Mucosa of stomach (tissue), 1 donor: Measurements from ENCODE around the gene TBC1D16.
"Not testable (repeated sequence)": the region's sequence is repeated elsewhere in the genome, so short reads cannot be mapped to it uniquely, and the experiment has no call there.

Experiments used
- H3K27me3 ChIP-seq: one replicate; pipeline ENCODE4 v1.7.0; 2013; ENCODE audit warnings: mild to moderate bottlenecking, low read length; ENCODE audit not compliant: control insufficient read depth, insufficient read depth
- H3K36me3 ChIP-seq: one replicate; pipeline ENCODE4 v1.7.0; 2013; ENCODE audit warnings: low read length; ENCODE audit not compliant: control insufficient read depth, insufficient read depth
- H3K4me1 ChIP-seq: one replicate; pipeline ENCODE4 v1.7.0; 2013; ENCODE audit warnings: mild to moderate bottlenecking, low read length; ENCODE audit not compliant: control insufficient read depth, insufficient read depth
- H3K4me3 ChIP-seq: one replicate; pipeline ENCODE4 v1.7.0; 2013; ENCODE audit warnings: low read length
- H3K9ac ChIP-seq: one replicate; pipeline ENCODE4 v1.7.0; 2013; ENCODE audit warnings: mild to moderate bottlenecking, low read length, moderate library complexity
- H3K9me3 ChIP-seq: one replicate; pipeline ENCODE4 v1.7.0; 2013; ENCODE audit warnings: mild to moderate bottlenecking, low read length, moderate library complexity; ENCODE audit not compliant: control insufficient read depth
- donor health status: Pancreatic carcinoma.

The TBC1D16 gene

DNA sequence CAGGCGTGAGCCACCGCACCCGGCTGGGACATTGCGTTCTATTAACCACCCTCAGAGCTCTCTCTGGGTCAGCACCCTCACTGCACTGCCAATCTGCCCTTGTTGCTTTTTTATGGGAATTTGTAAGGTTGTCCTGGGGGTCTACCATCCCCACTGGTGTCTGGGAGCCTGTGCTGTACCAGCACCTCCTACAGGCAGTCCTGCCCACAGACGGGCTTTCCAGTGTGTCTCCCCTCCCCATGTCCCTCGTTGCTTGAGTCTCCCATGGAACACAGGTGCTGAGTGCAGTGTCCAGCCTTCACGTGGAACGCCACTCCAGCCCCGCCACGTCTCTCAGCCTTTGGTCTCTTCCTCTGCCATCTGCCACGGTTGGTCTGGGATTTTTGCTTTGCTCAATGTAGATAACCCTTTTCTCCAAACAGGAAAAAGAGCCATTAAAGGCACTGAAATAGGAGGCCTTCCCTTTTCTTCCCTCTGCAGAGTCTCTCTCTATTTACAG, 128.4 kb downstream of the TBC1D16 start:
- no peak overlapping the region for H3K4me3 ChIP-seq
- no peaks in the 10 kb centered on the region for H3K9me3 ChIP-seq
- H3K27me3 ChIP-seq, result no peaks in the 10 kb centered on the region
- no peak overlapping the region for H3K9ac ChIP-seq
- H3K36me3 ChIP-seq, result no peaks in the 10 kb centered on the region
- peaks cover 11% of the 10 kb centered on the region for H3K4me1 ChIP-seq

DNA sequence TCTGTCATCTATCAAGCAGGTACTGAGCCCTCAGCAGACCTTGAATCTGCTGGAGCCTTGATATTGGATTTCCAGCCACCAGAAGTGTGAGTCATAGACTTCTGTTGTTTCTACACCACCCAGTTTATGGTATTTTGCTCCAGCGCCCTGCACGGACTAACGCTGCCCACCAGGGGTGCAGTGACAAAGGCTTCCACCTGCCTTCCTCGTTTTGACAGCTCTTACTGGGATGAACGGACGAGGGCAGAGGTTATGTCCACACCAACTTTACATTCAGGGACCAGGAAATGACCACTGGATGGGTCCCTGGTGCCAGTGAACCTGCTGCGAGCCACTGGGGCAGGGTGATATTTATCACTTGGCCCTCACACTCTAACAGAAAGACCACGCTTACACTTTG, 129.8 kb downstream of the TBC1D16 start:
- Histone ChIP-seq H3K4me3 (no peak overlapping the region), H3K4me1 (peaks cover 11% of the 10 kb centered on the region), H3K36me3 (no peaks in the 10 kb centered on the region), H3K9ac (no peak overlapping the region), H3K27me3 (peaks cover 14% of the 10 kb centered on the region), H3K9me3 (no peaks in the 10 kb centered on the region)

DNA sequence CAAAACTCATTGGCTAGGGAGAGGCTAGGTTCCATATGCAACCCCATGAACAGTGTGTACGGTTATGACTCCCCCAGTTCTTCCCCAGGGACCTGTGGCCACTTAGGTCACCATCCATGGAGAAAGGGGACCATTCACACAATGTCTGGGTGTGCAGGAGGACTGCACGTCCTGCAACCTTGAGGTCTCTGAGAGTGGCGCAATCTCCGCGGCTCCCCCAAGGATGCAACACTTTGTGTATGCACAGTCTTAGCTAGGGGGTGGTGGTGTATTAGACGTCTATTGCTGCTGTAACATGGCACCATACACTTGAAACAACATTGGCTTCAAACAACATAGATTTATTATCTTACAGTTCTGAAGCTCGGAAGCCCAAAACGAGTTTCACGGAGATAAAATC, 130.8 kb downstream of the TBC1D16 start:
- Histone ChIP-seq H3K4me1 (peaks cover 11% of the 10 kb centered on the region), H3K9ac (no peak overlapping the region), H3K36me3 (no peaks in the 10 kb centered on the region), H3K4me3 (no peak overlapping the region), H3K27me3 (peaks cover 14% of the 10 kb centered on the region), H3K9me3 (no peaks in the 10 kb centered on the region)

DNA sequence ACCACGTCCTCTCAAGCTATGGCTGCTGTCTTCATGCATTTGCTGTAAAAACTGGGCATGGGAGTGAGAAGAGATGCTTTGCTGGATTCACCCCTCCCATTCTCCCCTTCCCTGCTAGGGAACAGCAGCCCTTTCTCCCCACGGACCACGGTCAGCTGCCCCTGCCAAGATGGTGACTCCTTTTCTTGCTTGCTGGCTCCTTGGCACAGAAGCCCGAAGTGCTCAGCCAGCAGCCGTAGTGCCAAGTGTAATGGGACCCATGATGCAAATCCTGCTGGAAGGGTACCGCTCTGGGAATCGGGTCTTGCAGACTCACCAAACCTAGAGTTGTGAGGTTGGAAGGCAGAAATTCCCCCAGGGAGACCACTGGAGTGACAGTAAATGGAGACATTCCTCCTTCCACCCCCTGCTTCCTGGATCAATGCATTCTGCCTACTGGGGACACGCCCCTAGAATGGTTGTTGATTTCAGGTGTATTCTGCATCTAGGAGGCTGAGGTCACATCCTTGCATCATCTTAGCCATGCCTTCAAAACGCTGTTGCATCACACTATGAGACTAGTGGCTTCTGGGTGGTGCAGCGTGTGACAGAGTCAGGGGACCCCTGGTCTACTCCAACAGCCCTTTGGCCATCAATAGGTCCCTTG, 133.4 kb downstream of the TBC1D16 start:
- H3K27me3 ChIP-seq, result peaks cover 14% of the 10 kb centered on the region
- H3K4me1 ChIP-seq, result peaks cover 7% of the 10 kb centered on the region
- H3K4me3 ChIP-seq, result no peak overlapping the region
- no peak overlapping the region for H3K9ac ChIP-seq
- H3K36me3 ChIP-seq, result no peaks in the 10 kb centered on the region
- no peaks in the 10 kb centered on the region for H3K9me3 ChIP-seq

DNA sequence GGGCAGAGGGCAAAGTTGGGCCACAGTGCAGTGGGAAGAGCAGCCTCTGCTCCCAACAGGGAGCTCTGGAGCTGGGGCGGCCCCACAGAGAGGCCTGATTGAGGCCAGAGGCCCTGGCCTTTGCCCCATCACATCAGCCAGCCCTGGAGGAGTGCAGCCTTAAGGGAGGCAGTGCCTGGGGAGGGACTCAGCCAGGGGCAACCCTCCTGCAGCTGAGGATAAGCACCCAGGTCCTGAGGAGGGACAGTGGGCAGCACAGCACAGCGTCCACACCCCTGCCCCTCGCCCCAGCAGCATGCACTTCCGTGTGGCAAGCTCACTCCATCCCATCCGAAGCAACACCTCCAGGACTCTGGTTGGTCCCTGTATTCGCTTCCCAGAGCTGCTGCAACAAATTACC, 134.5 kb downstream of the TBC1D16 start:
- peaks cover 14% of the 10 kb centered on the region for H3K27me3 ChIP-seq
- no peak overlapping the region for H3K4me3 ChIP-seq
- H3K36me3 ChIP-seq, result no peaks in the 10 kb centered on the region
- H3K9me3 ChIP-seq, result no peaks in the 10 kb centered on the region
- peaks cover 7% of the 10 kb centered on the region for H3K4me1 ChIP-seq
- H3K9ac ChIP-seq, result no peak overlapping the region

DNA sequence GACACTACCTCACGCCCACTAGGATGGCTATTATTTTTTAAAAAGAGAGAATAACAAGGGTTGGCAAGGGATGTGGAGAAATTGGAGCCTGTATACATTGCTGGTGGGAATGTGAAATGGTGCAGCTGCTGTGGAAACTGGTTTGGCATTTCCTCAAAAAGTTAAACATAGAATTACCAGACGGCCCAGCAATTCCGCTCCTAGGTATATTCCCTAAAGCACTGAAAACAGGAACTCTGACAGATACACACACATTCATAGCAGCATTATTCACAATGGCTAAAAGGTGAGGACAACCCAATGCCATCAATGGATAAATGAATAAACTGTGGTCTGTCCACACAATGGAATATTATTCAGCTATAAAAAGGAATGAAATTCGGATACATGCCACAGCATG, 136.1 kb downstream of the TBC1D16 start:
- Histone ChIP-seq H3K4me3 (no peak overlapping the region), H3K9me3 (no peaks in the 10 kb centered on the region), H3K36me3 (no peaks in the 10 kb centered on the region), H3K27me3 (peaks cover 14% of the 10 kb centered on the region), H3K9ac (no peak overlapping the region), H3K4me1 (peaks cover 7% of the 10 kb centered on the region)

DNA sequence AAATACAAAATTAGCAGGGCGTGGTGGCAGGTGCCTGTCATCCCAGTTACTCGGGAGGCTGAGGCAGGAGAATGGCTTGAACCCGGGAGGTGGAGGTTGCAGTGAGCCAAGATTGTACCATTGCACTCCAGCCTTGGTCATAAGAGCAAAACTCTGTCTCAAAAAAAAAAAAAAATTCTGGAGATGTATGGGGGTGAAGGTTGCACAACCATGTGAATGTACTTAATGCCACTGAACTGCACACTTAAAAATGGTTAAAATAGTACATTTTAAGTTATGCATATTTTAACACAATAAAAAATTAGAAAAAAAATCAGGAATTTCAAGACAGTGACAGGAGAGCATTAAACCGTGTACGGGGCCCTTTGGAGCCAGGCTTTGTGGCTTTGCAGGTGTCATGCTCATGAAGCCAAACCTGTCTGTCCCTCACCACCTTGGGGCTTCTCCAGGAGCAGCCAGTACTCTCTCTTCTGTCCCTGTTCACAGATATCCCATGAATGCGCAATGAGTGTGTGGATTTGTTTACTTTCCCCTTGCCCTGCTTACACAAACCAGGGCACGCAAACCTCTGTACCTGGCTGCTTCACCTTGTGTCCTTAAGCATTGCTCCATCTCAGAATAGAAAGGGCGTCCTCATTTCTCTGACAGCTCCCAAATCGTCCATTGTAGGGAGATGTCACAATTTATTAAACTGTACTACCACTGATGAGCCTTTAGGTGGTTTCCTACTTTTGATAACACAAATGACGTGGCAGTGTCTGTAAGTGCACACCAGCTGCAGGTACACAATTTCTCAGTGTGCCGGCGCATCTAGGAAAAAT, 138.2 kb downstream of the TBC1D16 start:
- Histone ChIP-seq H3K4me3 (no peak overlapping the region), H3K4me1 (peaks cover 15% of the 10 kb centered on the region), H3K36me3 (no peaks in the 10 kb centered on the region), H3K9me3 (no peaks in the 10 kb centered on the region), H3K9ac (no peak overlapping the region), H3K27me3 (peaks cover 14% of the 10 kb centered on the region)

DNA sequence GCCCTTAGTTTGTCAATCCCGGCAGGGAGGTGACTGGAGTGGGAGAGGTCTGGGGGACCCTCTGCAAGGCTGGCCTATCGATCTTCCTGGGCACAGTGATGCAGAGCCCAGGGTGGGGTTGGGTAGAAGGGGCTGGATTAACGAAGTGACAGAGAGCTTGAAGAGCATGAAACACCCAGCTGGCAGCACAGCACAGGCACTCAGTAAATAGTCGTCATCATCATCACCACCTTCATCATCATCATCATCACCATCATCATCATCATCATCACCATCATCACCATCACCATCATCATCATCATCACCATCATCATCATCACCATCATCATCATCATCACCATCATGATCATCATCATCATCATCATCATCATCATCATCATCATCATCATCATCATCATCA, 142.2 kb downstream of the TBC1D16 start:
- not testable (repeated sequence) for H3K4me3 ChIP-seq
- H3K4me1 ChIP-seq, result peaks cover 35% of the 10 kb centered on the region

DNA sequence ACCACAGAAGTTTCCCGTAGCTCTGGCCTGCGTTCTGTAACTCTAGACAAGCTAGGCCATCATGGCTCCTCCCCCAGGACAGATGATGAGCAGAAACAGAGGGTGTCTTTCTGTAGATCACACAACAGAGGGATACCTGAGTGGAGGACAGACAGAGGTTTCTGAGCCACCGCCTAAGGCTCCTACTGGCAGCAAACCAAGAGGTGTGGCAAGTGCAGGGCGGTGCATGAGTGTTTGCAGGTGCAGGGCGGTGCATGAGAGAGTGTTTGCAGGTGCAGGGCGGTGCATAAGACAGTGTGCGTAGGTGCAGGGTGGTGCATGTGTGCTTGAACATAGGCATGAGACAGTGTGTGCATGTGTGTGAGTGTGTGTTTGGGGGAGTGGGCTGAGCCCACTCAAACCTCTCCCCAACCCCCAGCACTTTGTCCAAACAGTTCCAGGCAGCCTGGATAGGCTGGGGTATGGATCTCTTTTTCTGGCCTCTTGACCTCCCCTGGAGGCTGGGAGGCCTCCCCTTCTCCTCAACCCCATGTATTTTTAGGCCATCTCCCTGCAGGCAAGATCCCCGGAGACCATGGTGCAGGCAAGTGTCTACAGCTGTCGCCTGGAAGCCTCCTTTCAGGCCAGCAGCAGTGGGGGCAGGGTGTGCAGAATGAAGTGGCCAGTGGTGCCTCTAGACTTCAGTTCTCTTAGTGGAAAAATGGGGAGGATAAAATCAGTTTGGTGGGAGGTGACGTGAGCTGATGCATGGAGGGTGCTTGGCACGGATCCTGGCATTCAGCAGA, 143.0 kb downstream of the TBC1D16 start:
- Histone ChIP-seq H3K36me3 (no peaks in the 10 kb centered on the region), H3K27me3 (peaks cover 4% of the 10 kb centered on the region), H3K9ac (no peak overlapping the region), H3K9me3 (no peaks in the 10 kb centered on the region), H3K4me1 (peaks cover 32% of the 10 kb centered on the region), H3K4me3 (no peak overlapping the region)

More for the DNA sequence above, 142.2 kb downstream of the TBC1D16 start:
- H3K27me3 ChIP-seq, H3K9ac ChIP-seq, H3K36me3 ChIP-seq, H3K9me3 ChIP-seq: not testable (repeated sequence)

DNA sequence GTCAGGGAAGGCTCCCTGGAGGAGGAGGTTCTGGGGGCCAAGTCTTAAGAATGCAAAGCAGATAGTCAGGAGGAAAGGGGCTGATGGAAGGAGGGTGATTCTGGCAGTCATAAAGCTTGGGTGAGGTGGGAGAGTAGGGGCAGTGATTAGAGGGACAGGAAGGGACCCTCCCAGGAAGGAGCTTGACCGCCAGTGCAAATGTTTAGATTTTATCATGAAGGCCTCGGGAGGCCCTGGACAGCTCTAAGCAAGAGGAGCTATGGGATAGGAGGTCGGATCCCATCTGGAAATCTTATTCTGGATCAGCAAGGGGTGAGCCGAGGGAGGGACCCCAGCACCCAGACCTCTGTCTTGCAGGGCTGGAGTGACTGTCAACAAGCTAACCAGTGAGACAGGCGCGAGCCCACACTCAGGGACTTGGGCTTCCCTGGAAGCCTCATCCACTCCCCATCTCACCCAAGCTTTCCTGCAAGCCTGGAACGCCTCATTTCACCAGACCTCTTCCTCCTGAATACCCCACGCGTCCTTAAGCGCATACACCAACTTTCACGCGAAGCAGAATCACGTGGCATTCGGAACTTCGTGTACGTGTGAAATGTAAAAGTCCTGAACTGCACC, 144.4 kb downstream of the TBC1D16 start:
- H3K9ac ChIP-seq, result no peak overlapping the region
- H3K27me3 ChIP-seq, result peaks cover 10% of the 10 kb centered on the region
- H3K9me3 ChIP-seq, result no peaks in the 10 kb centered on the region
- H3K36me3 ChIP-seq, result no peaks in the 10 kb centered on the region
- H3K4me1 ChIP-seq, result peaks cover 28% of the 10 kb centered on the region
- H3K4me3 ChIP-seq, result no peak overlapping the region

DNA sequence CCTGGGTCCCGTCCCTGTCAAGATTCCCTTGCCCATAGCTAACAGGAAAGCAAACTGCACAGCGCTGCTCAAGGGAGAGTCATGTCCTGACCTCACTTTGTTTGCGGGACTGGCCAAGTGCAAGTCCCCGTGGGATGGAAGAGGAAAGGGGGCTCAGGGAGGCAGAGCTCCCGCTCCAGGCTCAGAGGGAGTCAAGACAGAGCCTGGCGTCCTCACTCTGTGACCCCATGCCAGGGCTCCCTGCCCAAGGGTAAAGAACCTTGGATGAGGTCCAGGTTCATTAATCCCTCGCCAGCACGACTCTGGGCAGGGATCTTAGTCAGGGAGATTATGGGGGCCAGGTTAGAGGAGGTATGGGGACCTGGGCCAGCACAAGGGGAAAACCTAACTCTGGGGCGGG, 145.0 kb downstream of the TBC1D16 start:
- H3K4me3 ChIP-seq, result no peak overlapping the region
- no peaks in the 10 kb centered on the region for H3K9me3 ChIP-seq
- H3K4me1 ChIP-seq, result peaks cover 28% of the 10 kb centered on the region
- H3K36me3 ChIP-seq, result no peaks in the 10 kb centered on the region
- peaks cover 10% of the 10 kb centered on the region for H3K27me3 ChIP-seq
- H3K9ac ChIP-seq, result no peak overlapping the region
